Measurements from ENCODE around the gene FKBP15.
"Not testable (repeated sequence)": the region's sequence is repeated elsewhere in the genome, so short reads cannot be mapped to it uniquely, and the experiment has no call there.

The FKBP15 gene

GRCh38 chr9:113235701-113236255, 14.7 kb upstream of the FKBP15 start:
- DNase-seq = not testable (repeated sequence)

- no peak for DNase-seq
Measured at GRCh38 chr9:113231701-113232100, 10.6 kb upstream of the FKBP15 start.

GRCh38 chr9:113228130-113228665, 7.1 kb upstream of the FKBP15 start:
- no peak for DNase-seq

- DNase-seq = no peak
Measured at GRCh38 chr9:113227436-113227835, 6.4 kb upstream of the FKBP15 start.

GRCh38 chr9:113223963-113224362, 2.9 kb upstream of the FKBP15 start:
- no peak for DNase-seq

GRCh38 chr9:113222482-113222841, 1.4 kb upstream of the FKBP15 start:
- no peak for DNase-seq

GRCh38 chr9:113221800-113222481, 864 bp upstream of the FKBP15 start:
- DNase-seq = no peak

GRCh38 chr9:113220467-113221002, 542 bp downstream of the FKBP15 start:
- DNase-seq = no peak

GRCh38 chr9:113219969-113220368, 1.1 kb downstream of the FKBP15 start:
- DNase-seq = no peak

GRCh38 chr9:113219186-113219936, 1.7 kb downstream of the FKBP15 start:
- DNase-seq = no peak

GRCh38 chr9:113216406-113216805, 4.7 kb downstream of the FKBP15 start:
- no peak for DNase-seq

GRCh38 chr9:113215132-113215531, 5.9 kb downstream of the FKBP15 start:
- no peak for DNase-seq

GRCh38 chr9:113210815-113211214, 10.3 kb downstream of the FKBP15 start:
- no peak for DNase-seq

GRCh38 chr9:113205861-113206260, 15.2 kb downstream of the FKBP15 start:
- DNase-seq = no peak

GRCh38 chr9:113205432-113205831, 15.6 kb downstream of the FKBP15 start:
- no peak for DNase-seq

- DNase-seq = no peak
Measured at GRCh38 chr9:113199683-113200329, 21.3 kb downstream of the FKBP15 start.

- no peak for DNase-seq
Measured at GRCh38 chr9:113192455-113192854, 28.6 kb downstream of the FKBP15 start.

GRCh38 chr9:113187929-113188595, 33.0 kb downstream of the FKBP15 start:
- DNase-seq = no peak

- no peak for DNase-seq
Measured at GRCh38 chr9:113186137-113186755, 34.8 kb downstream of the FKBP15 start.

GRCh38 chr9:113185271-113185670, 35.8 kb downstream of the FKBP15 start:
- DNase-seq = no peak

- DNase-seq = no peak
Measured at GRCh38 chr9:113184539-113184938, 36.5 kb downstream of the FKBP15 start.

GRCh38 chr9:113183956-113184488, 37.1 kb downstream of the FKBP15 start:
- no peak for DNase-seq

Measured in right hindlimb (tissue), 1 donor.